Stomach (tissue), 9 donors: ENCODE data around the gene NGDN. TPM values are rescaled to one million over a fixed set of nuclear protein-coding genes. Genes with fewer than 3 reads are reported as not detected.
A peak's percentile ranks its signal among the peaks of the same experiment; 100 is the strongest.

ENCODE experiments used
- DNase-seq, 2 donors: peaks; one replicate each; pipeline versions ENCODE4 v3.0.0 to v3.0.0-alpha.2; 2013 to 2019
- H3K27ac ChIP-seq, 5 donors: fragments of 200-600 bp in 4 of 5; sonication (generic) in 4 of 5; one replicate each; pipeline ENCODE4 v1.5.1; 2013 to 2019; ENCODE audit warnings: mild to moderate bottlenecking in 1 of 5, moderate library complexity in 1 of 5
- H3K27me3 ChIP-seq, 3 donors: fragments of 200-600 bp; sonication (generic); one replicate each; pipeline ENCODE4 v1.5.1; 2017 to 2019; ENCODE audit warnings: mixed run types in 1 of 3
- H3K36me3 ChIP-seq, 4 donors: fragments of 200-600 bp; sonication (generic); 1 replicate in 3 of 4; 2 replicates in 1 of 4; pipeline ENCODE4 v1.5.1; 2016 to 2019
- H3K4me1 ChIP-seq, 4 donors: fragments of 200-600 bp; sonication (generic); one replicate each; pipeline ENCODE4 v1.5.1; 2016 to 2019
- H3K4me3 ChIP-seq, 4 donors: fragments of 200-600 bp; sonication (generic) in 3 of 4; one replicate each; pipeline ENCODE4 v1.5.1; 2016 to 2019; ENCODE audit warnings: mild to moderate bottlenecking in 1 of 4
- H3K9me3 ChIP-seq, 4 donors: fragments of 200-600 bp; sonication (generic); one replicate each; pipeline ENCODE4 v1.5.1; 2016 to 2019
- EP300 ChIP-seq: sonication (generic); formaldehyde crosslinking; IDR thresholded peaks from one replicate; pipeline ENCODE4 v1.6.1; 2017; ENCODE audit warnings: antibody characterized with exemption
- POLR2A ChIP-seq, 4 donors: fragments of 450-650 bp; IDR thresholded peaks; one replicate each; pipeline ENCODE4 v1.6.1; 2016; ENCODE audit warnings: antibody characterized with exemption in 4 of 4, control low read depth in 2 of 4, mild to moderate bottlenecking in 1 of 4, moderate library complexity in 1 of 4
- POLR2AphosphoS5 ChIP-seq, 3 donors: sonication (generic); formaldehyde crosslinking; IDR thresholded peaks; one replicate each; pipeline ENCODE4 v1.6.1; 2016; ENCODE audit warnings: antibody characterized with exemption in 3 of 3
- WGBS, 5 donors: extraction: QIAGEN DNeasy Blood & Tissue Kit in 3 of 5; methylation state at CpG; one replicate each; pipeline versions ENCODE4 v1.1.5 to v1.1.7; 2013 to 2018; 5-methylcytosine and 5-hydroxymethylcytosine counted together
- intact Hi-C: fragments of 100-400 bp; cut with DNase I; formaldehyde crosslinking; loops from one replicate; pipeline ENCODE4 v1.15.1; 2023; ENCODE audit warnings: low total_unique reads
- polyA plus RNA-seq, 3 donors: library from polyadenylated mRNA; stranded (reverse); fragments of 200-250 nt; gene quantifications; one replicate each; pipeline ENCODE4 v1.2.3, GENCODE V29; 2013
- total RNA-seq, 5 donors: library from RNA; depleted of rRNA; stranded (reverse); fragments of >200 nt; gene quantifications; one replicate each; pipeline versions ENCODE4 v1.1.0 to v1.2.3, GENCODE V29; 2014 to 2016
- TF ChIP-seq, protein P1 (sequence below), 7 experiments: fragments of 450-650 bp in 4 of 7; fragments of 200-600 bp in 3 of 7; sonication (generic) in 3 of 7; IDR thresholded peaks; one replicate each; pipeline ENCODE4 v1.5.1; 2016 to 2019; ENCODE audit warnings: antibody characterized with exemption in 7 of 7, control low read depth in 2 of 7, mild to moderate bottlenecking in 1 of 7
- donor health status: healthy with polysubstance abuse.
- donor health status: Bipolar disorder and iron deficiency.
- donor health status: healthy.

NGDN gene
- total and polyA plus RNA-seq, 8 donors: 3.5 to 72.7 (median 31.7) TPM

DNA sequence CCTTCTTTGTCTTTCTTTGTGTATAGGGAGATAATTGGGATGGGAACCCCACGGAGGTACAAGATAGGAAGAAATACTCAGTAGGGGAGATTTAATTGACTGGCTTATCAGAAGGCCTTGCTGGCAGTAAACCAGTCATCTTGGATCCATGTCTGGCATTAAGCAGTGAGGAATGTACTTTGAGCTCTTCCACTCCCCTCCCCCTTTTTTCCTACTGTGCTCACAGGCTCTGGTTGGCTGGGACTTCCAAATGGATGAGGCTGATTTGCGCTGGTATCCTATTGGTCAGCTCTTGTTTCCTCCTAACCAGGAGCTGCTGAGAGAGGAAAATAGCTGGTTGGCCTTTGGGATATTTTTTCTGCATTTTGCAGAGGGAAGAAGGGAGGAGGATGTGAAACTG lies 24.7 kb downstream of the NGDN start:
- Histone ChIP-seq H3K9me3 (no peaks in the 10 kb centered on the region), H3K4me1 (no peaks in the 10 kb centered on the region), H3K27ac (no peak overlapping the region), H3K4me3 (no peak overlapping the region), H3K36me3 (peaks cover 0 to 30% (median 2%) of the 10 kb centered on the region in 4 donors), H3K27me3 (no peaks in the 10 kb centered on the region)
- WGBS, 5 donors: 37 to 73% (median 53%) methylated on average over 2 of the region's 2 CpGs
- intact Hi-C loops: no loop called here
- no peak for TF ChIP-seq POLR2A (IDR thresholded peaks at IDR 0.05)
- no peak for TF ChIP-seq EP300
- TF ChIP-seq, protein P1, sequence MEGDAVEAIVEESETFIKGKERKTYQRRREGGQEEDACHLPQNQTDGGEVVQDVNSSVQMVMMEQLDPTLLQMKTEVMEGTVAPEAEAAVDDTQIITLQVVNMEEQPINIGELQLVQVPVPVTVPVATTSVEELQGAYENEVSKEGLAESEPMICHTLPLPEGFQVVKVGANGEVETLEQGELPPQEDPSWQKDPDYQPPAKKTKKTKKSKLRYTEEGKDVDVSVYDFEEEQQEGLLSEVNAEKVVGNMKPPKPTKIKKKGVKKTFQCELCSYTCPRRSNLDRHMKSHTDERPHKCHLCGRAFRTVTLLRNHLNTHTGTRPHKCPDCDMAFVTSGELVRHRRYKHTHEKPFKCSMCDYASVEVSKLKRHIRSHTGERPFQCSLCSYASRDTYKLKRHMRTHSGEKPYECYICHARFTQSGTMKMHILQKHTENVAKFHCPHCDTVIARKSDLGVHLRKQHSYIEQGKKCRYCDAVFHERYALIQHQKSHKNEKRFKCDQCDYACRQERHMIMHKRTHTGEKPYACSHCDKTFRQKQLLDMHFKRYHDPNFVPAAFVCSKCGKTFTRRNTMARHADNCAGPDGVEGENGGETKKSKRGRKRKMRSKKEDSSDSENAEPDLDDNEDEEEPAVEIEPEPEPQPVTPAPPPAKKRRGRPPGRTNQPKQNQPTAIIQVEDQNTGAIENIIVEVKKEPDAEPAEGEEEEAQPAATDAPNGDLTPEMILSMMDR (IDR thresholded peaks at IDR 0.05): no peak
- DNase-seq: peak in 1 of 2 donors; percentile 62

DNA sequence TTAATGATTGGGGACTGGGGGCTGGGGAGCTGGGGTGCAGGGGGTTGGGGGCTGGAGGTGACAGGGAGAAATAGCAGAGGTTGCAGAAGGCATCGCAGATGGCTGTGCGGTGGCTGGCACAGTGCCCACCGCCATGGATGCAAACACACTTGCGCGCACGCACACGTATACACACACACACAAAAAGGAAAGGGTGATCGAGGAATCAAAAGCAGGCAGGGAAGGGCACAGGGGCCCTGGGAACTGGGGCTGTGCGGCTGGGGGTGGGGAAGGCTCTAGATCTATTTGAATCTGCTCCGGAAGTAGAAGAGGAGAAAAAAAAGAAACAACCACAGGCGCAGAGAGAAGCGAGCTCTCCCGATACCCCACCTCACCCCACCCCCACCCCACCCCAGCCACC lies 42.7 kb downstream of the NGDN start:
- DNase-seq: peak in 1 of 2 donors; percentile 43
- Histone ChIP-seq H3K27me3 (no peaks in the 10 kb centered on the region), H3K4me3 (peak overlapping the region in 3 of 4 donors; percentile 17 to 25 (median 22)), H3K9me3 (no peaks in the 10 kb centered on the region), H3K27ac (no peak overlapping the region), H3K36me3 (no peaks in the 10 kb centered on the region), H3K4me1 (peaks cover 0 to 8% (median 2%) of the 10 kb centered on the region in 4 donors)
- TF ChIP-seq POLR2AphosphoS5 (IDR thresholded peaks at IDR 0.05) (no peak), POLR2A (IDR thresholded peaks at IDR 0.05) (no peak), EP300 (no peak)
- TF ChIP-seq, protein P1 (IDR thresholded peaks at IDR 0.05): no peak
- intact Hi-C loops: no loop called here
- WGBS, 5 donors: 40 to 59% (median 56%) methylated on average over 13 of the region's 13 CpGs

DNA sequence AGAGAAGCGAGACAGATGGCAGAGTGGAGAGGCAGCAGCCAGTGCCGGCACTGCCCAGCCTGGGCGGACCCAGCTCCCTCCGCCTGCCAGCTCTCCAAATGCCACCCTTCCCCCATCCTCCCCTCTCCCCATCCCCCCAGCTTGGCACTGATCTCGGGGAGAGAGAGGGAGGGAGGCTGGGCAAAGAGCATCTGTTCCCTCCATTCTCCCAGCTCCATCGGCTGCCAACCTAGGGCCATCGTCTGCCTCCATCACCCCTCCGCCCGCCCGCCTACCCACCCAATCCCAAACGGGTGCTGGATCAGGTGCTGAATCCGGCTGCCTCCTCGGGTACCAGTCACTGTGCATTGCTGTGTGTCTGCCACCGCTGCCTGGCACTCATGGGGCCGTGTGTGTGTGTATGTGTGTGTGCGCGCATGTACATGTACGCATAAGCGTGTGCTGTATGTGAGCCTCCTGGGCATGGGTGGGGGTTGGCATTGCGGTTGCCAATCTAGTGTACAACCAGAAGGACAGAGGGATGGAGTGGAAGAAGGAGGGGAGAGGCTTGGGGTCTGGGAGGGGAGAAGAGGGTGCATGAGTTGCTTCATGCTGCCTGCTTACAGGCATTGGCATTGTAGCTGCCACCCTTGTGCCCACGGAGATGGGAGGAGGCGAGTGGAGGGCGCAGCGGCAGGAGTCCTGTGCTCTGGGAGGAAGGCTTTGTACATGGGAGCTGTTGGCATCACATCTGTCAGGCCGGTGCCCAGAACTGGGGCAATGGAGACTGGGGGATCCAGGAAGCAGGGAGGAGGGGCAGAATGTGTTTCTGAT lies 43.7 kb downstream of the NGDN start:
- DNase-seq: peak in 1 of 2 donors; percentile 73
- TF ChIP-seq POLR2A (IDR thresholded peaks at IDR 0.05): no peak
- no peak for TF ChIP-seq EP300
- TF ChIP-seq, protein P1 (IDR thresholded peaks at IDR 0.05): no peak
- no peak for TF ChIP-seq POLR2AphosphoS5 (IDR thresholded peaks at IDR 0.05)
- peaks cover 0 to 8% (median 2%) of the 10 kb centered on the region in 4 donors for H3K4me1 ChIP-seq
- H3K27me3 ChIP-seq: no peaks in the 10 kb centered on the region
- intact Hi-C loops: no loop called here
- H3K27ac ChIP-seq: no peak overlapping the region
- no peaks in the 10 kb centered on the region for H3K36me3 ChIP-seq
- no peaks in the 10 kb centered on the region for H3K9me3 ChIP-seq
- WGBS, 5 donors: 78 to 94% (median 86%) methylated on average over 19 to 25 of the region's 25 CpGs
- no peak overlapping the region for H3K4me3 ChIP-seq

DNA sequence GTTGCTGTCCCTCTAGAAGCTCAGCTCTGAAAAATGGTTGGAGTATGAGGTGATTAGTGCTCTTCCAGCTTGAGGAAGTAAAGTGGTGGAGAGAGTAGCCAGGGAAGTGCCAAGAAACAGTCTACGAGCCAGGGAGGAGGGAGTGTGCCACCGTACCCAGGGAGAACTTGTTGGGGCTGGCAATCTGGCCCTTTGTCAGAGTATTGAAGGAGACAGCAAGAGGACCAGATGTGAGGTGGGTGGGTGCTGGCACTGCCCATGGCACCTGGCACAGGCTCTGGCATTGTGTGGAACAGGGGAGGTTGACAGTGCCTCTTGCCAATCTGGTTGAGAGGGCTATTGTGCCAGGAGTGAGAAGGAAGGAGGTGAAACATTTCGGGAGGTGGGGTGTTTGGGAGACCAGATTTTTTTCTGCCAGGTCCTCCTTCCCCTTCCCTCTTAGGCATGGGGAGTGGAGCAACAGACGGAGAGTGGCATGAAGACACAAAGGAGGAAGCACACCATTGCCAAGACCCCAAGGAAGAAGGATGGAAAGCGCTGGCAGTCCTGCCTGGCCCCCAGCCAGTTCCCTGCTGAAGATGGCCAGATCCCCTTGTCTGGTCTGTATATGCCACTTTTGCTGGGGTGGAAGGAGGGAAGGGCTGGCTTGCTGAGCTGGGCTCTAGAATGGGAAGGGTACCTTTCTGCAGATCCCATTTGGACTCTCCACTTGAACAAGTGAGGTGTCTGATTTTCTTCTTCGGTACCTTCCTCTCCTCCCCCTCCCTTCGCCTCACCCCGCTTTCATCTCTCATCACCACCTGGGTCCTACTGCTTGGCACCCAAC lies 44.5 kb downstream of the NGDN start:
- TF ChIP-seq POLR2AphosphoS5 (IDR thresholded peaks at IDR 0.05) (no peak), POLR2A (IDR thresholded peaks at IDR 0.05) (no peak), EP300 (no peak)
- TF ChIP-seq, protein P1 (IDR thresholded peaks at IDR 0.05): no peak
- Histone ChIP-seq H3K36me3 (peaks cover 0 to 5% (median 0%) of the 10 kb centered on the region in 4 donors), H3K4me1 (peaks cover 0 to 8% (median 2%) of the 10 kb centered on the region in 4 donors), H3K27ac (no peak overlapping the region), H3K4me3 (no peak overlapping the region), H3K27me3 (no peaks in the 10 kb centered on the region), H3K9me3 (no peaks in the 10 kb centered on the region)
- intact Hi-C loops: no loop called here
- 86 to 94% (median 88%) methylated on average over 6 to 8 of the region's 8 CpGs for WGBS, 5 donors
- DNase-seq: peak in 1 of 2 donors; percentile 24
